CD4-positive, alpha-beta T cell treated with Interleukin-21 for 1 hour (primary cell): ENCODE data around the gene ARV1.
"Not testable (repeated sequence)": the region's sequence is repeated elsewhere in the genome, so short reads cannot be mapped to it uniquely, and the experiment has no call there.

Source experiments
- DNase-seq: peaks from one replicate; pipeline ENCODE4 v3.0.0-alpha.2; 2020

The ARV1 gene

GRCh38 chr1:231045921-231046729 lies 67.2 kb downstream of the ARV1 start:
- DNase-seq = not testable (repeated sequence)

- DNase-seq = no peak
Measured at GRCh38 chr1:231046730-231047395, 68.0 kb downstream of the ARV1 start.

GRCh38 chr1:231047529-231047928 lies 68.6 kb downstream of the ARV1 start:
- DNase-seq = not testable (repeated sequence)

GRCh38 chr1:231048419-231048818 lies 69.5 kb downstream of the ARV1 start:
- not testable (repeated sequence) for DNase-seq

GRCh38 chr1:231049121-231049979 lies 70.5 kb downstream of the ARV1 start:
- DNase-seq = no peak
